Measurements from ENCODE around the gene ATG16L1. TPM values are rescaled to one million over a fixed set of nuclear protein-coding genes. Genes with fewer than 3 reads are reported as not detected.

The ATG16L1 gene
- total and polyA plus RNA-seq, 10 of the 15 experiments (the other 5 are each of a cell fraction or from before 2014, with no cell fraction given), result 5.2 to 26.6 (median 15.6) TPM

- ChIA-PET RAD21 (ENCODE audit: unreplicated experiment) (interaction anchor here (1.0 to 2.8 kb wide), 4 partner anchors 21 to 143 kb away, joined by 4 to 17 read pairs (median 6); partner anchors contain the start of gene INPP5D), SMC1A (ENCODE audit: uncharacterized antibody, unreplicated experiment) (interaction anchor here (1.4 to 4.5 kb wide), 3 partner anchors 10 to 60 kb away, joined by 3 to 25 read pairs (median 6); no protein-coding TSS in a partner anchor), CTCF (interaction anchor here (0.9 to 1.3 kb wide), 4 partner anchors 19 to 149 kb away, joined by 3 to 5 read pairs (median 4); no protein-coding TSS in a partner anchor), POLR2A (interaction anchor here (1.0 to 1.9 kb wide), 2 partner anchors 21 to 141 kb away, joined by 3 to 16 read pairs; no protein-coding TSS in a partner anchor)
- no peak overlapping the region for H2AFZ ChIP-seq (ENCODE audit: control insufficient read depth, low read depth, low read length)
- H3K4me3 ChIP-seq, result no peak overlapping the region
- TF ChIP-seq ZNF622 (IDR thresholded peaks at IDR 0.05) (no peak), FOXK2 (IDR thresholded peaks at IDR 0.05) (no peak), ZNF24 (IDR thresholded peaks at IDR 0.05) (no peak), ZNF217 (IDR thresholded peaks at IDR 0.05) (no peak), KDM1A (IDR thresholded peaks at IDR 0.05; ENCODE audit: borderline replicate concordance) (no peak), ZNF274 (IDR thresholded peaks at IDR 0.05; ENCODE audit: insufficient read depth, insufficient read length) (no peak), ATF3 (IDR thresholded peaks at IDR 0.05; ENCODE audit: borderline replicate concordance, extremely low read depth, low read depth, low read length) (no peak), ESRRA (IDR thresholded peaks at IDR 0.05; ENCODE audit: low read length) (no peak), EP300 (IDR thresholded peaks at IDR 0.05; ENCODE audit: borderline replicate concordance in 1 of 2, control insufficient read depth in 1 of 2, low read depth in 2 of 2, low read length in 2 of 2) (no peak), MYB (IDR thresholded peaks at IDR 0.05; ENCODE audit: borderline replicate concordance, low read depth, low read length) (no peak), NBN (IDR thresholded peaks at IDR 0.05) (no peak), POU2F2 (IDR thresholded peaks at IDR 0.05; ENCODE audit: borderline replicate concordance, low read depth, low read length) (no peak)
- TF ChIP-seq, protein P1, sequence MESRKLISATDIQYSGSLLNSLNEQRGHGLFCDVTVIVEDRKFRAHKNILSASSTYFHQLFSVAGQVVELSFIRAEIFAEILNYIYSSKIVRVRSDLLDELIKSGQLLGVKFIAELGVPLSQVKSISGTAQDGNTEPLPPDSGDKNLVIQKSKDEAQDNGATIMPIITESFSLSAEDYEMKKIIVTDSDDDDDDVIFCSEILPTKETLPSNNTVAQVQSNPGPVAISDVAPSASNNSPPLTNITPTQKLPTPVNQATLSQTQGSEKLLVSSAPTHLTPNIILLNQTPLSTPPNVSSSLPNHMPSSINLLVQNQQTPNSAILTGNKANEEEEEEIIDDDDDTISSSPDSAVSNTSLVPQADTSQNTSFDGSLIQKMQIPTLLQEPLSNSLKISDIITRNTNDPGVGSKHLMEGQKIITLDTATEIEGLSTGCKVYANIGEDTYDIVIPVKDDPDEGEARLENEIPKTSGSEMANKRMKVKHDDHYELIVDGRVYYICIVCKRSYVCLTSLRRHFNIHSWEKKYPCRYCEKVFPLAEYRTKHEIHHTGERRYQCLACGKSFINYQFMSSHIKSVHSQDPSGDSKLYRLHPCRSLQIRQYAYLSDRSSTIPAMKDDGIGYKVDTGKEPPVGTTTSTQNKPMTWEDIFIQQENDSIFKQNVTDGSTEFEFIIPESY (IDR thresholded peaks at IDR 0.05), result no peak
- TF ChIP-seq, protein P2, sequence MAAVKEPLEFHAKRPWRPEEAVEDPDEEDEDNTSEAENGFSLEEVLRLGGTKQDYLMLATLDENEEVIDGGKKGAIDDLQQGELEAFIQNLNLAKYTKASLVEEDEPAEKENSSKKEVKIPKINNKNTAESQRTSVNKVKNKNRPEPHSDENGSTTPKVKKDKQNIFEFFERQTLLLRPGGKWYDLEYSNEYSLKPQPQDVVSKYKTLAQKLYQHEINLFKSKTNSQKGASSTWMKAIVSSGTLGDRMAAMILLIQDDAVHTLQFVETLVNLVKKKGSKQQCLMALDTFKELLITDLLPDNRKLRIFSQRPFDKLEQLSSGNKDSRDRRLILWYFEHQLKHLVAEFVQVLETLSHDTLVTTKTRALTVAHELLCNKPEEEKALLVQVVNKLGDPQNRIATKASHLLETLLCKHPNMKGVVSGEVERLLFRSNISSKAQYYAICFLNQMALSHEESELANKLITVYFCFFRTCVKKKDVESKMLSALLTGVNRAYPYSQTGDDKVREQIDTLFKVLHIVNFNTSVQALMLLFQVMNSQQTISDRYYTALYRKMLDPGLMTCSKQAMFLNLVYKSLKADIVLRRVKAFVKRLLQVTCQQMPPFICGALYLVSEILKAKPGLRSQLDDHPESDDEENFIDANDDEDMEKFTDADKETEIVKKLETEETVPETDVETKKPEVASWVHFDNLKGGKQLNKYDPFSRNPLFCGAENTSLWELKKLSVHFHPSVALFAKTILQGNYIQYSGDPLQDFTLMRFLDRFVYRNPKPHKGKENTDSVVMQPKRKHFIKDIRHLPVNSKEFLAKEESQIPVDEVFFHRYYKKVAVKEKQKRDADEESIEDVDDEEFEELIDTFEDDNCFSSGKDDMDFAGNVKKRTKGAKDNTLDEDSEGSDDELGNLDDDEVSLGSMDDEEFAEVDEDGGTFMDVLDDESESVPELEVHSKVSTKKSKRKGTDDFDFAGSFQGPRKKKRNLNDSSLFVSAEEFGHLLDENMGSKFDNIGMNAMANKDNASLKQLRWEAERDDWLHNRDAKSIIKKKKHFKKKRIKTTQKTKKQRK (IDR thresholded peaks at IDR 0.05; ENCODE audit: low read depth, low read length), result no peak
- no peaks in the 10 kb centered on the region for H4K20me1 ChIP-seq (ENCODE audit: control insufficient read depth, insufficient read depth)
- no TSS peak for BruUV-seq (replicated peaks)
- WGBS (ENCODE audit: insufficient coverage, insufficient replicate concordance, low lambda C conversion rate, missing lambda C conversion rate), result 98% methylated on average over 5 of the region's 5 CpGs
- H3K4me1 ChIP-seq (ENCODE audit: control insufficient read depth, insufficient read depth, low read length), result peaks cover 28% of the 10 kb centered on the region
- no peak overlapping the region for H3K4me2 ChIP-seq (ENCODE audit: control insufficient read depth, insufficient read depth)
- H3K9me3 ChIP-seq (replicated peaks; ENCODE audit: control insufficient read depth, insufficient read depth, low read length), result peaks cover 7% of the 10 kb centered on the region; the same call in 1 of the 3 replicates
- DNase-seq (ENCODE audit: low read depth, low spot score) (no peak), FAIRE-seq (no peak), ATAC-seq (no peak)
- peak overlapping the region; percentile 46 for H3K9ac ChIP-seq (ENCODE audit: control insufficient read depth, insufficient read depth, low read length)
- peaks cover 31 to 38% of the 10 kb centered on the region in 2 experiments for H3K36me3 ChIP-seq (ENCODE audit: control insufficient read depth in 2 of 2, insufficient read depth in 2 of 2, low read length in 1 of 2)
- H3K79me2 ChIP-seq (ENCODE audit: control insufficient read depth, insufficient read depth, low read length), result no peaks in the 10 kb centered on the region; the same call in 1 of the 2 replicates
- peak overlapping the region; percentile 78 for H3K27ac ChIP-seq (ENCODE audit: control insufficient read depth, insufficient read depth)
- in situ Hi-C loops (cut with MboI), result no loop called here
- no peaks in the 10 kb centered on the region for H3K27me3 ChIP-seq (replicated peaks in 1 of 2; ENCODE audit: control insufficient read depth in 2 of 2, insufficient read depth in 2 of 2, low read length in 1 of 2)
- intact Hi-C loops (cut with micrococcal nuclease; ENCODE audit: unreplicated experiment), result loop anchor here (2.0 to 5.0 kb wide), 4 partner anchors 20 to 121 kb away; partner anchors contain the start of gene ATG16L1
Measured at GRCh38 chr2:233203060-233203459, 48.4 kb upstream of the ATG16L1 start.
